ENCODE data around the gene HOXA3.

GRCh38 chr7:27173956-27174873 lies 21.8 kb upstream of the HOXA3 start, which contains the start of gene HOXA10:
- TF ChIP-seq CTCF (IDR thresholded peaks at IDR 0.05) (no peak), POLR2A (IDR thresholded peaks at IDR 0.05) (no peak)
